OCI-LY3 (cell line): Measurements from ENCODE around the gene ITGA4.

Experiments
- CTCF ChIP-seq: fragments of 200-600, 300-600 bp; sonication (generic); IDR thresholded peaks from 2 replicates; pipeline ENCODE4 v1.5.1; 2014; ENCODE audit warnings: antibody characterized with exemption, low read length, low read depth
- EZH2phosphoT487 ChIP-seq: fragments of 200-600 bp; shearing (Covaris generic); IDR thresholded peaks from 2 replicates; pipeline ENCODE4 v1.6.1; 2018; ENCODE audit warnings: antibody characterized with exemption, mixed run types, low read depth

- no peak for TF ChIP-seq EZH2phosphoT487
- TF ChIP-seq CTCF = no peak
Measured at GRCh38 chr2:181570059-181570458, 112.9 kb downstream of the ITGA4 start.
